ENCODE data around the gene SNX8.

GRCh38 chr7:2282185-2282751 is 32.0 kb downstream of the SNX8 start:
- TF ChIP-seq MAFF (IDR thresholded peaks at IDR 0.05; ENCODE audit: low read depth, low read length) (no peak), ARID3A (IDR thresholded peaks at IDR 0.05; ENCODE audit: low read depth, low read length) (no peak), ZNF335 (CRISPR knock-in tag; IDR thresholded peaks at IDR 0.05) (no peak), KAT7 (CRISPR knock-in tag; IDR thresholded peaks at IDR 0.05; ENCODE audit: borderline replicate concordance) (no peak), MAZ (IDR thresholded peaks at IDR 0.05; ENCODE audit: borderline replicate concordance, low read depth, low read length) (no peak), MAZ (CRISPR knock-in tag; IDR thresholded peaks at IDR 0.05; ENCODE audit: low read depth) (no peak), NONO (IDR thresholded peaks at IDR 0.05) (no peak), NONO (CRISPR knock-in tag; conservative IDR thresholded peaks at IDR 0.05) (no peak), ZNF790 (CRISPR knock-in tag; IDR thresholded peaks at IDR 0.05; ENCODE audit: borderline replicate concordance) (no peak), POLR2A (IDR thresholded peaks at IDR 0.05; ENCODE audit: insufficient read depth in 1 of 2, low read depth in 2 of 2, low read length in 2 of 2) (no peak), CEBPB (IDR thresholded peaks at IDR 0.05; ENCODE audit: borderline replicate concordance, low read depth, low read length) (no peak), ATF3 (CRISPR knock-in tag; IDR thresholded peaks at IDR 0.05) (no peak), EZH2 (conservative IDR thresholded peaks at IDR 0.05; ENCODE audit: low read depth, low read length) (no peak), NR3C1 (CRISPR knock-in tag; IDR thresholded peaks at IDR 0.05) (no peak)

Measured in HepG2 (cell line).